NCI-H748 treated with DMSO at 0.1 percent for 48 hours (cell line): Measurements from ENCODE around the gene ICAM1.
A peak's percentile ranks its signal among the peaks of the same experiment; 100 is the strongest.

Experiments
- DNase-seq: peaks from one replicate; lab custom pipeline; 2025; lab: John Stamatoyannopoulos, UW

Gene ICAM1

DNA sequence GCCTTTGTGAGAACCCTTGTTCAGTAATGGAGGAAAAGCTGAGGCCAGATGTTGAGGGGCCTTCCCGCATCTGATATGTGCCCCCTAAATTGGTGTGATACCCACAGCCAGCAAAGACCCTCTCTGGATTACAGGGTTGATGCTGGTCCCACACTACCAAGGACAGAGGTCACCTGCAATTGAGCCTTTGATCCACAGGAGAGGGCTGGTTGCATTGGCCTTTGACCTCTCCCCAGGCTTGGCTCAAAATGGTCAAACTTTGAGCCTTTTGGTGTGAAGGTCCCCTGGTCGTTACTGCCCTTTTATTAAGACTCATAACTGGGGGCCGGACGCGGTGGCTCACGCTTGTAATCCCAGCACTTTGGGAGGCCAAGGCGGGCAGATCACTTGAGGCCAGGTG, 27.3 kb upstream of the ICAM1 start:
- no peak for DNase-seq

DNA sequence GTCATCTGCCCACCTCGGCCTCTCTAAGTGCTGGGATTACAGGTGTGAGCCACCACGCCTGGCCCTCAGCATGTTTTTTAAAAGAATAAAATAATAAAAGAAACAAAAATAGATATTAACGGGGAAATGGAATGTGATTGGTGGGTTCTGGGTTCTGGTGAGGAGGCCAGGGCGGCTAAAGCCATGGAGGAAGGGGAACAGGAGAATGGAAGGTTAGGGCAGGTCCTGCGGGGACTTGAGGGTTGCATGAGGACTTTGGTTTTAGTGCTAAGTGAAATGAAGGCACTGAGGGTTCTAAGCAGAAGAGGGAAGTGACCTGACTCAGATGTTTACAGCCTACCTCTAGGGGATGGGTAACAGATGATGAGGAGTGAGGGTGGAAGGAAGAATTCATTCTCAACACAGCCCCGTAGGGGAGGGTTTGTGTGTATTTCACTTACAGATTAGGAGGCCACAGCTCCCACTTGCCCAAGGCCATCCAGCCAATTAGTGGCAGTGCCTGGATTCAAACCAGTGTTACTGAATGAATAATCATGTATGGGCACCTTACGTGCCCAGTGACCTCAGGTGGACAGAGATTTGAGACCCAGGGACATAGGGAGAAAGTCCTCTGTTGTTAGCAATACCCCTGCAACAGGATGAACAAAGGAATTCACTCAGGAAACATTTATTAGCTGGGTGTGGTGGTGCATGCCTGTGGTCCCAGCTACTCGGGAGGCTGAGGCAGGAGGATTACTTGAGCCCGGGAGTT, 25.6 kb upstream of the ICAM1 start:
- DNase-seq, result no peak

- no peak for DNase-seq
These were observed 24.4 kb upstream of the ICAM1 start for GRCh38 chr19:10246511-10246910.

DNA sequence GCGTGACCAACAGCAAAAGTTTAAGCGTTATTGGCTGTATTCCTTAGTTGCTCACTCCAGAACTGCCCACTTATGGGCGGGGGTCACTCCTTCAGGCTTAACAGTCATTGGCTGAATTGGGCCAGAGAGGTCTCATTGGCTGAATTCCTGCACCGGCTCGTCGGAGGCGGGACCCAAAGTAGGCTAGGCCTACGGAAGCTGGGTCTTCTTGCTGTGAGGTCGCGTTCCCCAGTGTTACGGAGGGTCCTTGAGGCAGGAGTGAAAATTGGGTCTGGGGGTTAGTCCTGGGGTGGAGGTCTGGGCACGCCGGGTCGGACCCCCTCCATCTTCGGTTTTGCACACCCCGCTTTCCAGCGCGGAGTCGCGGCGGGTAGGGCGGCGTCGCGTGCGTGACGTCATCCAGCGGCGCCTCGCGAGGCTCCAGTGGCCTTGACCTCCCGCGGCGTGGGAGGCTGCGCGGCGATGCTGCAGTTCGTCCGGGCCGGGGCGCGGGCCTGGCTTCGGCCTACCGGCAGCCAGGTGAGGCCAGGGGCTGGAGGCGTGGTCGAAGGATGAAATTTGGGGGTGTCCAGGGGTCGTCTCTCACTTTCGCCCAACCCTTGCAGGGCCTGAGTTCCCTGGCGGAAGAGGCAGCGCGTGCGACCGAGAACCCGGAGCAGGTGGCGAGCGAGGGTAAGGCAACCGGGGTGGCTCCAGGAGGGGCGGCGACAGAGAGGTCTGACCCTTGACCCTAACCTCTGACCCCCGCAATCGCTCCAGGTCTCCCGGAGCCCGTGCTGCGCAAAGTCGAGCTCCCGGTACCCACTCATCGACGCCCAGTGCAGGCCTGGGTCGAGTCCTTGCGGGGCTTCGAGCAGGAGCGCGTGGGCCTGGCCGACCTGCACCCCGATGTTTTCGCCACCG, 18.9 kb upstream of the ICAM1 start, which contains the start of gene MRPL4:
MRPL4 (plus strand) TSS at position 423 of the 903 bp plus-strand sequence; CDS start at position 463, 40 bp downstream.
- peak; percentile 93 for DNase-seq

DNA sequence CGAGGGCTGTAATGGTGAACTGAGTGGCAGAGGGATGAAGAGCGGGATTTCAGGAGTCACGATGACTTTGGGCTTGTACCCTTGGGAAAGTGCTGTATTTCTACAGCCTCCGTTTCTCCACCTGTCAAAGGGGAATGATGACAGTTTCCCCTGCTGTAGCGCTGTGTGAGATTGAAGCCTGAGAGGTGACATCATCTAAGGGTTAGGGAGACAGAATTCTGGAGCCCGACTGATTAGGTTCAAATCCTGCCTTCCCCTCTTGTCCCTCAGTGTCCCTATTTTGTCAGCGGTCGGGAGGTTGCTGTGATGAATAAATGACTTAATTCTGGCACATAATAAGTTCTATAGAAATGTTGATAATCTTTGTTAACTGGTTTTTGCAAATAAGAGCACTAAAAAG, 18.2 kb upstream of the ICAM1 start:
- DNase-seq, result no peak

- DNase-seq, result no peak
These were observed 16.7 kb upstream of the ICAM1 start for GRCh38 chr19:10254244-10254643.

- no peak for DNase-seq
These were observed 15.6 kb upstream of the ICAM1 start for GRCh38 chr19:10255358-10255757.

GRCh38 chr19:10256551-10256950, 14.4 kb upstream of the ICAM1 start:
- no peak for DNase-seq

GRCh38 chr19:10256970-10257615, 13.8 kb upstream of the ICAM1 start:
- DNase-seq, result no peak

DNA sequence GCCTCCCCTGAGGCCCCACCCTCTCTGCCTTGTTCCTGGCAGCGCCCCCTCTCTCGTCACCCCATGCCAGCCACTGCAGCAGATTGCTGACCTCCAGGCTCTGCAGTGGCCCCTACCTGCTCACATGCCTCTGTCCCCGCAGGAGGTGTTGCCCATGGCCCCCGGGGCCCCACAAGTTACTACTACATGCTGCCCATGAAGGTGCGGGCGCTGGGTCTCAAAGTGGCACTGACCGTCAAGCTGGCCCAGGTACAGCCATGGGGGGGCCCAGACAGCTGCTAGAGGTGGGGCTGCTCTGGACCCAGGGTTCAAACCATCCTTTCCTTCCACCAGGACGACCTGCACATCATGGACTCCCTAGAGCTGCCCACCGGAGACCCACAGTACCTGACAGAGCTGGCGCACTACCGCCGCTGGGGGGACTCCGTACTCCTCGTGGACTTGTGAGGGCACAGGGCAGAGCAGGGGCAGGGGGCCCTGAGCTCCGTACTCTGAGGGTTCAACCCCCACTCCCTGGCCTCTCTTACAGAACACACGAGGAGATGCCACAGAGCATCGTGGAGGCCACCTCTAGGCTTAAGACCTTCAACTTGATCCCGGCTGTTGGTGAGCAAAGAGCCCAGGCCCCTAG, 12.7 kb upstream of the ICAM1 start:
- DNase-seq, result no peak

DNA sequence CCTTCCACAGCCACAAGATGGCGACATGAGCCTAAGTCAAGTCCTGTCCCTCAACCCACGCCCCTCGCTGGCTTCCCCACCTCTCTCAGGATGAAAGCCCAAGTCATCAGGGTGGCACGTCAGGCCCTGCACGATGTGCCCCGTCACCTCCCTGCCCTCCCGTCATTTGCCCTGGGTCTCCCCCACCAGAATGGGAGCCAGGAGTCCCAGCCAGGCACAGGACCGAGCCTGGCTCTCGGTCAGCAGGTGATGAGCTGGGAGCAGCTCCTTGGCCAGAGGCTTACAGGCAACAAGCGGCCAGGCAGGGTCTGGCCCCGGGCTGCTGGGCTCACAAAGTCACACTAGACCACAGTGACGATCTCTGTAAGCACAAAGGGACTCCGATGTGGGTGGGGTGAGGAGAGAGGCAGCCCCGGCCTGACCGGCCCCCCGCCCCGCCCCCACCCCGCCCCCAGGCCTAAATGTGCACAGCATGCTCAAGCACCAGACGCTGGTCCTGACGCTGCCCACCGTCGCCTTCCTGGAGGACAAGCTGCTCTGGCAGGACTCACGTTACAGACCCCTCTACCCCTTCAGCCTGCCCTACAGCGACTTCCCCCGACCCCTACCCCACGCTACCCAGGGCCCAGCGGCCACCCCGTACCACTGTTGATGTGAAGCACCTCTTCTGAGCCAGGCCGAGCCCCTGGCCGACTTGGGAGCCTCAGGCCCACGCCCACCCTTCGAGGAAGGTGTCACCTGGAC, 11.6 kb upstream of the ICAM1 start:
- DNase-seq, result peak; percentile 48

- no peak for DNase-seq
These were observed 10.8 kb upstream of the ICAM1 start for GRCh38 chr19:10260141-10260584.

DNA sequence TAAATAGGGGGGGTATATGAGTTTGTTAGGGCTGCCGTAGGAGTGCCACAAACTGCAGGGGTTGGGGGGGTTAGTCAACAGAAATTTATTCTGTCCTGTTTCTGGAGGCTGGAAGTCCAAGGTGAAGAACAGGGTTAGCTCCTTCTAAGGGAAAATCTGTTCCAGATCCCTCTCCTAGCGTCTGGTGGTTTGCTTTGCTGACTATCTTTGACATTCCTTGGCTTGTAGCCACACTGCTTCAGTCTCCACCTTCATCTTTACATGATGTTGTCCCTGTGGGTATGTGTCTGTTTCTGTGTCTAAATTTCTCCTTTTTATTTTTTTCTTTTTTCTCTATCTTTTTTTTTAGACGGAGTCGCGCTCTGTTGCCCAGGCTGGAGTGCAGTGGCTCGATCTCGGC, 8.1 kb upstream of the ICAM1 start:
- no peak for DNase-seq

DNA sequence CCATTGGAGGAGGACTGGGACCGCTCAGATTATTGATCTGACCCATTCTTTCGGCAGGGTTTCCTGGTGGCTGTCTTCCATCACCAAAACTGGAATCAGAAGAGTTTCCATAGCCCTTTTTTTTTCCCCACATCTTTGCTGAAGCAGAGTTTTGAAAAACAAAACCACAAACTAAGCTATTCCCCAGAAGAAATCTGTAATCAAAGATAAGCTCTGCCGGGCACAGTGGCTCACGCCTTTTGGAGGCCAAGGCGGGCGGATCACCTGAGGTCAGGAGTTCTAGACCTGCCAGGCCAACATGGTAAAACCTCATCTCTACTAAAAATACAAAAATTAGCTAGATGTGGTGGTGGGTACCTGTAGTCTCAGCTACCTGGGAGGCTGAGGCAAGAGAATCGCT, 4.2 kb upstream of the ICAM1 start:
- no peak for DNase-seq

GRCh38 chr19:10268071-10268470, 2.8 kb upstream of the ICAM1 start:
- DNase-seq, result no peak

GRCh38 chr19:10269333-10270179, 1.4 kb upstream of the ICAM1 start:
- DNase-seq, result peak; percentile 6

DNA sequence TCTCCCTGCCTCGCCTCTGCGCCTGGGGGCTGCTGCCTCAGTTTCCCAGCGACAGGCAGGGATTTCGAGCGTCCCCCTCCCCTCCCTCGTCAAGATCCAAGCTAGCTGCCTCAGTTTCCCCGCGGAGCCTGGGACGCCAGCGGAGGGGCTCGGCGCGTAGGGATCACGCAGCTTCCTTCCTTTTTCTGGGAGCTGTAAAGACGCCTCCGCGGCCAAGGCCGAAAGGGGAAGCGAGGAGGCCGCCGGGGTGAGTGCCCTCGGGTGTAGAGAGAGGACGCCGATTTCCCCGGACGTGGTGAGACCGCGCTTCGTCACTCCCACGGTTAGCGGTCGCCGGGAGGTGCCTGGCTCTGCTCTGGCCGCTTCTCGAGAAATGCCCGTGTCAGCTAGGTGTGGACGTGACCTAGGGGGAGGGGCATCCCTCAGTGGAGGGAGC, 722 bp upstream of the ICAM1 start:
- DNase-seq, result no peak

- DNase-seq, result no peak
These were observed 695 bp downstream of the ICAM1 start for GRCh38 chr19:10271543-10272086.

GRCh38 chr19:10274589-10274988, 3.7 kb downstream of the ICAM1 start:
- no peak for DNase-seq
